Measurements from ENCODE around the gene ELK3. TPM values are rescaled to one million over a fixed set of nuclear protein-coding genes. Genes with fewer than 3 reads are reported as not detected.

Gene ELK3
- polyA plus RNA-seq, 1 of the 3 experiments (the other 2 are of a cell fraction): 33.8 TPM

DNA sequence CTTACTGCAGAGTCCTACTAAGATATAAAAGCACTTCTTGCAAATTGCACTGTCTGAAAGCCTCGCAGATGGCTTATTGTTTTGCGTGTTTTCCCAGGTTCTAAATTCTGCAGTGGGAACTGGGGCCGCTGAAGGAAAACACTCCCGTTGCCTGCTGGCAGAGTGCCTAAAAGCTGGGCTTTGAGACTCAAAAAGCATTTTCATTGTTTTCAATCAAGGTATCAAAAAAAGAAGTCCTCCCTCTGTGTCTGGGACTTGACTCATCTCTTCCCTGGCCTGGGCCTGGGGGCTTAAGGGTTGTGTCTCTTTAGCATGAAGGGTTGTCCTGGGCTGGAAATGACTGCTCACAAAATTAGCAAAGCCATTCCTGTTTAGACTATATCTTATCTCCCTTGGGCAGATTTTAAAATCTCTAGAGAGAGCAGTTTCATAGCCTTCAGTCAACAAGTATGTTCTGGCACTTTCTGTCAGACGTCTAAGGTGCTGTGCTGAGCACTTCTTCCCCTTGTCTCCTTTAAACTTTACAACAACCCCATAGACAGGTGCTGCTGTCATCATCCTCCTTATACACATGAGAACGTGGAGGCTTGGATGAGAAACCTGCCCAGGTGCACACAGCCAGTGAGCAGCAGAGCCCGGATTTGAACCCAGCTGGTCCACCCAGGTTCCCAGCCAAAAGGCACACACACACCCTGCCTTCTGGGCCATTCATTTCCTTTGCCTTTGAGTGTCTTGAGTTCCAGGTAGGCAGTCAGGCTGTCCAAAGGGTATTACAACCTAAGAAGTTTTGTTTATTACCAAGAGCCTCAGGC is 31.1 kb downstream of the ELK3 start:
- Histone ChIP-seq H3K9me2 (no peaks in the 10 kb centered on the region), H4K20me1 (ENCODE audit: insufficient read depth) (peaks cover 35% of the 10 kb centered on the region), H3K27me3 (ENCODE audit: insufficient read depth) (no peaks in the 10 kb centered on the region), H3K79me2 (ENCODE audit: insufficient read depth) (peaks cover 97% of the 10 kb centered on the region), H3K36me3 (replicated peaks in 1 of 2; ENCODE audit: control insufficient read depth in 1 of 2, insufficient read depth in 2 of 2, low read length in 1 of 2) (peaks cover 24 to 46% of the 10 kb centered on the region in 2 experiments), H3F3A (replicated peaks; ENCODE audit: insufficient read depth) (peaks cover 1% of the 10 kb centered on the region), H3K9me3 (no peaks in the 10 kb centered on the region), H3K4me1 (ENCODE audit: control insufficient read depth in 1 of 2, insufficient read depth in 2 of 2, low read depth in 1 of 2, low read length in 1 of 2) (peaks cover 12 to 14% of the 10 kb centered on the region in 2 experiments), H3K4me2 (no peak overlapping the region), H3K9ac (no peak overlapping the region), H3K27ac (ENCODE audit: low read depth in 2 of 2, low read length in 1 of 2) (peak overlapping the region in 1 of 2 experiments; percentile 39; a peak in 2 of 4 replicates), H2AFZ (ENCODE audit: low read depth) (no peak overlapping the region), H3K4me3 (ENCODE audit: low read depth in 2 of 2, low read length in 1 of 2) (no peak overlapping the region)
- ChIA-PET CTCF (interaction anchor here (3.5 kb wide), 1 partner anchor 10 kb away, joined by 22 read pairs; no protein-coding TSS in a partner anchor), POLR2A (no interaction called here)
- TF ChIP-seq, protein P1, sequence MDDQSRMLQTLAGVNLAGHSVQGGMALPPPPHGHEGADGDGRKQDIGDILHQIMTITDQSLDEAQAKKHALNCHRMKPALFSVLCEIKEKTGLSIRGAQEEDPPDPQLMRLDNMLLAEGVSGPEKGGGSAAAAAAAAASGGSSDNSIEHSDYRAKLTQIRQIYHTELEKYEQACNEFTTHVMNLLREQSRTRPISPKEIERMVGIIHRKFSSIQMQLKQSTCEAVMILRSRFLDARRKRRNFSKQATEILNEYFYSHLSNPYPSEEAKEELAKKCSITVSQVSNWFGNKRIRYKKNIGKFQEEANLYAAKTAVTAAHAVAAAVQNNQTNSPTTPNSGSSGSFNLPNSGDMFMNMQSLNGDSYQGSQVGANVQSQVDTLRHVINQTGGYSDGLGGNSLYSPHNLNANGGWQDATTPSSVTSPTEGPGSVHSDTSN (IDR thresholded peaks at IDR 0.05): no peak
- peak; percentile 23; the same call in 1 of the 2 replicates for TF ChIP-seq GATA2 (CRISPR knock-in tag; IDR thresholded peaks at IDR 0.05)
- peak; percentile 43 for DNase-seq
- 72% methylated on average over 7 of the region's 7 CpGs for WGBS (ENCODE audit: low lambda C conversion rate)

DNA sequence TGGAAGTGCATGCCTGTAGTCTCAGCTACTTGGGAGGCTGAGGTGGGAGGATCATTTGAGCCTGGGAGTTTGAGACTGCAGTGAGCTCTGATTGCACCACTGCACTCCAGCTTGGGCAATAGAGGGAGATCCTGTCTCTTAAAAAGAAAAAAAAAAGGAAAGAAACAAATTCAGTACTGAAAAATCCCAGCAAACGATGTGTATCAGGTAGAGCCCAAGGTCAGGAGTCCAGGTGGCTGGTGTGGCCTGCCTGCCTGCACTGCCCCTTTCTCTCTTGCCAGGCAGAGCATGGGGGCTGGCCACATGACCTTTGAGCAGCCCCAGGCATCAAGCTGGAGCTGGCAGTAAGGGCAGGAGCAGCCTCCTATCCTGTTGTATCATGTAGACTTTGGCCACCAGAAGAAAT is 31.8 kb downstream of the ELK3 start:
- DNase-seq: no peak
- H3K36me3 ChIP-seq (replicated peaks in 1 of 2; ENCODE audit: control insufficient read depth in 1 of 2, insufficient read depth in 2 of 2, low read length in 1 of 2): peaks cover 24 to 46% of the 10 kb centered on the region in 2 experiments
- ChIA-PET CTCF (interaction anchor here (1.5 to 3.5 kb wide), 2 partner anchors 11 to 175 kb away, joined by 5 to 22 read pairs; no protein-coding TSS in a partner anchor), POLR2A (no interaction called here)
- peaks cover 42% of the 10 kb centered on the region for H4K20me1 ChIP-seq (ENCODE audit: insufficient read depth)
- H3K27ac ChIP-seq (ENCODE audit: low read depth in 2 of 2, low read length in 1 of 2): no peak overlapping the region
- no peaks in the 10 kb centered on the region for H3K9me3 ChIP-seq
- H3K79me2 ChIP-seq (ENCODE audit: insufficient read depth): peaks cover 97% of the 10 kb centered on the region
- no peak overlapping the region for H3K4me3 ChIP-seq (ENCODE audit: low read depth in 2 of 2, low read length in 1 of 2)
- H3K9me2 ChIP-seq: no peaks in the 10 kb centered on the region
- WGBS (ENCODE audit: low lambda C conversion rate): 67% methylated on average over 1 of the region's 1 CpG
- no peaks in the 10 kb centered on the region for H3F3A ChIP-seq (replicated peaks; ENCODE audit: insufficient read depth)
- H3K9ac ChIP-seq: no peak overlapping the region
- no peak overlapping the region for H3K4me2 ChIP-seq
- H3K27me3 ChIP-seq (ENCODE audit: insufficient read depth): no peaks in the 10 kb centered on the region
- H3K4me1 ChIP-seq (ENCODE audit: control insufficient read depth in 1 of 2, insufficient read depth in 2 of 2, low read depth in 1 of 2, low read length in 1 of 2): peaks cover 6 to 12% of the 10 kb centered on the region in 2 experiments; a peak in 3 of 4 replicates
- H2AFZ ChIP-seq (ENCODE audit: low read depth): no peak overlapping the region
- TF ChIP-seq, protein P2, sequence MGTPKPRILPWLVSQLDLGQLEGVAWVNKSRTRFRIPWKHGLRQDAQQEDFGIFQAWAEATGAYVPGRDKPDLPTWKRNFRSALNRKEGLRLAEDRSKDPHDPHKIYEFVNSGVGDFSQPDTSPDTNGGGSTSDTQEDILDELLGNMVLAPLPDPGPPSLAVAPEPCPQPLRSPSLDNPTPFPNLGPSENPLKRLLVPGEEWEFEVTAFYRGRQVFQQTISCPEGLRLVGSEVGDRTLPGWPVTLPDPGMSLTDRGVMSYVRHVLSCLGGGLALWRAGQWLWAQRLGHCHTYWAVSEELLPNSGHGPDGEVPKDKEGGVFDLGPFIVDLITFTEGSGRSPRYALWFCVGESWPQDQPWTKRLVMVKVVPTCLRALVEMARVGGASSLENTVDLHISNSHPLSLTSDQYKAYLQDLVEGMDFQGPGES (IDR thresholded peaks at IDR 0.05; ENCODE audit: low read depth, low read length): no peak
- TF ChIP-seq YY1 (IDR thresholded peaks at IDR 0.05; ENCODE audit: low read depth) (no peak), FOXM1 (IDR thresholded peaks at IDR 0.05; ENCODE audit: low read depth) (no peak), EZH2phosphoT487 (IDR thresholded peaks at IDR 0.05; ENCODE audit: borderline replicate concordance, low read depth) (no peak), POLR2AphosphoS5 (IDR thresholded peaks at IDR 0.05; ENCODE audit: low read depth, low read length) (no peak), RXRA (IDR thresholded peaks at IDR 0.05; ENCODE audit: borderline replicate concordance, low read depth) (no peak), SIN3A (IDR thresholded peaks at IDR 0.05; ENCODE audit: borderline replicate concordance, low read depth, low read length) (no peak), NRF1 (IDR thresholded peaks at IDR 0.05; ENCODE audit: low read depth, low read length) (no peak), MEF2A (IDR thresholded peaks at IDR 0.05; ENCODE audit: borderline replicate concordance, low read depth) (no peak), TAF1 (IDR thresholded peaks at IDR 0.05; ENCODE audit: borderline replicate concordance, low read depth, low read length) (no peak), TEAD4 (IDR thresholded peaks at IDR 0.05; ENCODE audit: borderline replicate concordance, insufficient read depth) (no peak), JUND (IDR thresholded peaks at IDR 0.05) (no peak)
- TF ChIP-seq, protein P3, sequence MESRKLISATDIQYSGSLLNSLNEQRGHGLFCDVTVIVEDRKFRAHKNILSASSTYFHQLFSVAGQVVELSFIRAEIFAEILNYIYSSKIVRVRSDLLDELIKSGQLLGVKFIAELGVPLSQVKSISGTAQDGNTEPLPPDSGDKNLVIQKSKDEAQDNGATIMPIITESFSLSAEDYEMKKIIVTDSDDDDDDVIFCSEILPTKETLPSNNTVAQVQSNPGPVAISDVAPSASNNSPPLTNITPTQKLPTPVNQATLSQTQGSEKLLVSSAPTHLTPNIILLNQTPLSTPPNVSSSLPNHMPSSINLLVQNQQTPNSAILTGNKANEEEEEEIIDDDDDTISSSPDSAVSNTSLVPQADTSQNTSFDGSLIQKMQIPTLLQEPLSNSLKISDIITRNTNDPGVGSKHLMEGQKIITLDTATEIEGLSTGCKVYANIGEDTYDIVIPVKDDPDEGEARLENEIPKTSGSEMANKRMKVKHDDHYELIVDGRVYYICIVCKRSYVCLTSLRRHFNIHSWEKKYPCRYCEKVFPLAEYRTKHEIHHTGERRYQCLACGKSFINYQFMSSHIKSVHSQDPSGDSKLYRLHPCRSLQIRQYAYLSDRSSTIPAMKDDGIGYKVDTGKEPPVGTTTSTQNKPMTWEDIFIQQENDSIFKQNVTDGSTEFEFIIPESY (IDR thresholded peaks at IDR 0.05; ENCODE audit: borderline replicate concordance, low read depth): no peak
- TF ChIP-seq, protein P4, sequence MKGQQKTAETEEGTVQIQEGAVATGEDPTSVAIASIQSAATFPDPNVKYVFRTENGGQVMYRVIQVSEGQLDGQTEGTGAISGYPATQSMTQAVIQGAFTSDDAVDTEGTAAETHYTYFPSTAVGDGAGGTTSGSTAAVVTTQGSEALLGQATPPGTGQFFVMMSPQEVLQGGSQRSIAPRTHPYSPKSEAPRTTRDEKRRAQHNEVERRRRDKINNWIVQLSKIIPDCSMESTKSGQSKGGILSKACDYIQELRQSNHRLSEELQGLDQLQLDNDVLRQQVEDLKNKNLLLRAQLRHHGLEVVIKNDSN (IDR thresholded peaks at IDR 0.05; ENCODE audit: borderline replicate concordance, low read depth): no peak
- TF ChIP-seq, protein P1 (IDR thresholded peaks at IDR 0.05): no peak

Measured in SK-N-SH (cell line).